GM19463 (cell line): ENCODE measurements around the gene RABGAP1.

ENCODE experiments used
- ATAC-seq: cut with Tn5 transposase; IDR thresholded peaks from one replicate; pipeline ENCODE4 v1.9.1; 2021; ENCODE audit warnings: mild to moderate bottlenecking, moderate library complexity; ENCODE audit not compliant: unreplicated experiment

The RABGAP1 gene

DNA sequence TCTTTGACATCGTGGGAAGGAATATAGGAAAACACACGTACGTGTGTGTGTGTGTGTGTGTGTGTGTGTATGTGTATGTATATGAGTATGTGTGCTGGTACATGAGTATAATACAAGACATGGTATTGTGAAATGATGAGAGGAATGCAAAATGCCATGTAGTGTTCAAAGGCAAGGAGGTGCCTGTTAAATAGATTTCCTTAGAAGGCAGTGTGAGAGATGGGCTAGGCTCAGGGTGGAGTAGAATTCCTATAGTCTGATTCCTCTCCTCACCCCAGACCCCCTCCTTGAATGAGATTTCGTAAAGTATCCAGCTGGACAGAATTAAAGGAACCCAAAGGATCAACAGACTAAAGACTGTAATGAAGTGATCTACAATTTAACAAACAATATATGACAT lies 103.8 kb downstream of the RABGAP1 start:
- ATAC-seq: no peak

DNA sequence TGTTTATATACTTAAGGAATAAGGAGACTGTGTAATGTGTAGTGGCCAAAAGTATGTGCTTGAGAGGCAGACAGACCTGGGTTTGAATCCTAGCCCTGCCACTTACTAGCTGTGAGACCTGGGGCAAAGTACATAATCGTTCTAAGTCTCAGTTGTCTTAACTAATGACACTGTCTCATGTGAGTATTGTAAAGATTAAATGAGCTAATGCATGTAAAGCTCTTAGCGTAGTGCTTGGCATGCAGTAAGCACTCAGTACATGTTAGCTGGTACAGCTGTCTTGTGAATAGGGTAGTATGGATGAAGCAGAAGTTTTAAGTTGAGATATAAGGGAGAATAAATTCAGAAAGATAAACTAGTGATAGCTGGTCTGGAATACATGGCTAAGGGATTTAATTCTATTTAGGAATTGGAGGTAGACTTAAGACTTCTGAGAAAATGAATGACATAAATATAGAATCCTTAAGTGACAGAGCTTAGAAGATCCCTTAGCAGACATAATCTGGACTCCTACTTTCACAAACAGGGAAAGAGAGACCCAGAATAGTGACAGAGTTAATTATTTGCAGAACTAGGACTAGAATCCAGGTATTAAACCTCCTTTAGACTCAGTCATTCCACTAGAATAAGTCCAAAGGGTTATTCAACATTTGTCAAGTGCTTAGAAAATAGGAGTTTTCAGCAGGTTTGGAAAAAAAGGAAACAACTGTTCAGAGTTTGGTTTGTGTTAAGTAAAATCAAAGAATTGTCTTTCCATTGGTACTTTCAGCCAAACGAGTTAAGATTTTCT lies 105.8 kb downstream of the RABGAP1 start:
- no peak for ATAC-seq

DNA sequence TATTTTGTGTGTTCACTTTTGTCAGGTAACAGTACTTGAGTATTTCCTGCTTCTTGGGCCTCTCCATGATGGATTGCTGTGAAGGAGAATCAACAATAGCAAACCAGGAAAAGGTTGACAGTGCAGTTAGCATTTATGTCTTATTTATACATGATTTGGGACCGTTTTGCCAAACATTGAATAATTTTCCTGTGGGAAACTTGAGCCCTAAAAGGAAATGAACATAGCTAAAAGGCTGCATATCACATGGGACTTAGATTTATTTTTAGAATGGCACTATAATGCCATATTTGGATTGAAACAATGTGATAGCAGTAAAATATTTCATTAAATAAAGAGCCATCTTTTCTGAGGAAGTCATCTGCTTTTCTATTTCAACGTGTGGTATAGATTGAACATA lies 107.9 kb downstream of the RABGAP1 start:
- ATAC-seq: no peak

DNA sequence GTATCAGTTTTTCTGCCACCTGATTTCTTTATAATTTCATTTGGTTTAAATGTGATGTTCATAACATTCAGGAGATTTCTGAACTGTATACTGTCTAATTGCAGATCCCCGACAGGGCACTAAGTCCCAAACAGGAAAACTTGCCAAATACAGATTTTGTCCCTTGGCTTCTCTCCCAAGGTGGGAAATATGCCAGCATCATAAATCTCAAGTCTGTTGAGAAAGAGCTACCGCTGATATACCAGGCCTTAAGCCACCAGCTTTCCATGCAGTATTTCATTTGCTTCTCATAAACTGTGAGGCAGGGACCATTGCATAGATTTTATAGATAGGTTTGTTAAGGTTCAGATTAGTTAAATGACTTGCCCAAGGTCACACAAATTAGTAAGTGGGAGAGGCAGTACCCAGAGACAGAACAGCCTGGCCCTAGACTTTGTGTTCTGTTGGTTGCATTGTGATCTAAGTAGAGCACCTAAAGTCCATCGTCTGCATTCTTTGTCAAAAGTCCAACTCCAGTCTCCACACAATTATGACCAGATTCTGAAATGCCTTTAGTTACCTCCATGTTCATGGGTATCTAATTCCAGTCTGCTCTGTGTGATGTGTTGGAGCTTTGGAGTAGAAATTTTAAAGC lies 108.9 kb downstream of the RABGAP1 start:
- no peak for ATAC-seq

DNA sequence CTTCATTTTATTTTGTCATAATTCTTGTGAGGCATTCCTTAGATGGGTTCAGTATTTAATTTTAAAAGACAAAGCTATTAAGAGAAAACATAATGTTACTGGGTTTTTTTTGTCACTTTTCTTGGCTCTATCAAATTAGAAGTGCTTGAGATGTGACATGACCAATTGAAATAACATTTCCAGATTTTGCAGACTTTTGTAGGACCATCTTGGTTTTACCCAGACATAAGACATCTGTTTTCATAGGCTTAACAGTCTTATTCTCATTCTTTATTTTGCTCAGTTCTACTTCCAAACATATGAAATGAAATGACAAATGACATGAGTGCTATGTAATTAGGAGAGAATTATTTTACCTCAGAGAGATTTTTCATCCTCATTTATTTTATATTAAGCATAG lies 112.2 kb downstream of the RABGAP1 start:
- ATAC-seq: no peak

DNA sequence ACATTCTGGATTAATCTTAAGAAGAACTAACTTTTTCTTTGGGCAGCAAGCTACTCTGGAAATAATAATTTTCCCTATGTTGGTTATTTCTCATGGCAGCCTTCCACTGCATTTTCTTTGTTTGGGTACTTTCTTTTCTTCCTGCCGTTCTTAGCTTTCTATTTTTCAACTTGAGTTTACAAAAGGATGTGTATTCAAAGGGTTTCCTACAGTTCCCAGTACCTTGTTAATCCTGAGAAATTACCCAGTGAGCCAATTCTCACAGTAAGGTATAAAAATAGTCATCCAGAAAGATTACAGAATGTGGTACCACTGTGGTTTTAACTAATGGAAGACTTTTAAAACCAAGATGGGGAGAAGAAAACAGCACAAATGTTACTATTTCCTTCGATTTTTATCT lies 112.9 kb downstream of the RABGAP1 start:
- no peak for ATAC-seq

DNA sequence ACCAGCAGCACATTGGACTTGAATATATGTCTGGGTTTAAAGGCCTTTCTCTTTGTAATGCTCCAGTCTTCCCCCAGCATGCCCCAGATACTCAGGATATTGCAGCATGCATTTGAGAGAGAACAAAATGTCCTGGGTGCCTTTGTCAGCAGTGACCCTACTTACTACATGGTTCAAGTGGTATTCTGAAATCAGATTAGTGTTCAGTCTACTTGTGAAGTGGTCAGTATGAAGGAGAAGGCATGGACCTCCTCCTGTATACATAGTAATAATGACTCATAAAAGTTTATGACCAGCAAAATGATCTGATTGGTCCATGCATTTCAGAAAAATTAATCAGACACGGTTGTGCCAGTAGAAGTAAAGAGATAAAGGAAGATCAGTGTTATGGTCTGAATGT lies 118.0 kb downstream of the RABGAP1 start:
- no peak for ATAC-seq

DNA sequence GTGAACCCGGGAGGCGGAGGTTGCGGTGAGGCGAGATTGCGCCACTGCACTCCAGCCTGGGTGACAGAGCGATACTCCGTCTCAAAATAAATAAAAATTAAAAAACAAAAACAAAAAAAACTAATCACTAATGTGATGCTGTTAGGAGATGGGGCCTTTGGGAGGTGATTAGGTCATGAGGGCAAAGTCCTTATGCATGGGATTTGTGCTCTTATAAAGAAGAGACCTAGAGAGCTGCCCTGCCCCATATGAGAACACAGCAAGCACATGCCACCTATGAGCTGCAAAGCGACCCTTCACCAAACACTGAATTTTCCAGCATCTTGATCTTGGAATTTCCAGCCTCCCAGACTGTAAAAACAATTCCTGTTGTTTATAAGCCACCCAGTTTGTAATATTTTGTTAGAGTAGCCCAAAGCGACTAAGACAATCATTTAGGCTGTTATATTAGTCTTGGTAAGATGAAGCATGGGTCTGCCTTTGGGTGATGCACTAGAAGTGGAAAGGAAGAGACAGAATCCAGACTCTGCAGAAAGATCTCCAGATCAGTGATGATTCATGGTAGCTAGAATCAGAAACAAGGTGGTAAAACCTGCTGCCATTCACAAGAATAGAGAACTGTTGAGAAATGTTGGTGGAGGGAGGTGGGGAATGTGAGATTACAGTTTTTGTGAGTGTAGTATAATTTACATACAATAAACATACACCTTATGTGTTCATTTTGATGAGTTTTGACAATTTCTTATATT lies 118.8 kb downstream of the RABGAP1 start:
- no peak for ATAC-seq

DNA sequence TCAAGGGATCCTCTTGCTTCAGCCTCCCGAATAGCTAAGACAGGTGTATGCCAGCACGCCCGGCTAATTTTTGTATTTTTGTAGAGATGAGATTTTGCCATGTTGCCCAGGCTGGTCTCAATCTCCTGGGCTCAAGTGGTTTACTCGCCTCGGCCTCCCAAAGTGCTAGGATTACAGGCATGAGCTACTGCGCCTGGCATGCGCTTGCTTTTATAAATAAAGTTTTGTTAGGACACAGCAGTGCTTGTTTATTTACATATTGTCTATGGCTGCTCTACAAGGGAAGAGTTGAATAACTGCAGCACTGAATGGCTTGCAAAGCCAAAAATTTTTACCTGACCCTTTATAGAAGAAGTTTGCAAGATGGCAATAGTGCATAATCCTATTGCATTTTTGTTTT lies 120.4 kb downstream of the RABGAP1 start:
- ATAC-seq: no peak

DNA sequence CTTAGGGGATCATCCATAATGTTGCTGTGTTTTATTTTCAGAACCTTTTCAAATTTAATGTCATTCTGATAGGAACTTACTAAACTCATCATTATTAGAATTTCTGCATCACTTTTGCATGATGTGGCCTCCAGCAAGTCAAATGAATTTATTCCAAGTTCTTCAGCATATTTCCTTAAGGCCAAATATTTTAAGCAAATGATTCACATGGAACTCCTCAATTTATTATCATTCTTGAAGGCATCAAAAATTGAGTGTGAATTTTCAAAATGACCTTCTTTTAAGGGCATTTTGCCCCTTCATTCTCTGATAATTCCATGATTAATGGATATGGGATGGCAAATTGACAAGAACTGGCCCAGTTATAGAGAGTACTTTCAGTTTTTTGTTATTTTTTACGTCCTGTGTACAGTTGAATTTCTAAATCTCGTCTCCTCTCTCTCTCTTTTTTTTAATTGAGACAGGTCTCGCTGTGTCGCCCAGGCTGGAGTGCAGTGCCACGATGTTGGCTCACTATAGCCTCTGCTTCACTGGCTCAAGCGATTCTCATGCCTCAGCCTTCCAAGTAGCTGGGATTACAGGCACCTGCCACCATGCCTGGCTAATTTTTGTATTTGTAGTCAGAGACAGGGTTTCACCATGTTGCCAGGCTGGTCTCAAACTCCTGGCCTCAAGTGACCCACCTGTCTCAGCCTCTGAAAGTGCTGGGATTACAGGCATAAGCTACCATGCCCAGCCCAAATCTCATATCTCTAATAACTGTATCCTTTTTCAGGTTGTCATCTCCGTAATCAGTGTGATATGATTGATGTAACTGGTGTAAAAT lies 121.7 kb downstream of the RABGAP1 start:
- no peak for ATAC-seq

DNA sequence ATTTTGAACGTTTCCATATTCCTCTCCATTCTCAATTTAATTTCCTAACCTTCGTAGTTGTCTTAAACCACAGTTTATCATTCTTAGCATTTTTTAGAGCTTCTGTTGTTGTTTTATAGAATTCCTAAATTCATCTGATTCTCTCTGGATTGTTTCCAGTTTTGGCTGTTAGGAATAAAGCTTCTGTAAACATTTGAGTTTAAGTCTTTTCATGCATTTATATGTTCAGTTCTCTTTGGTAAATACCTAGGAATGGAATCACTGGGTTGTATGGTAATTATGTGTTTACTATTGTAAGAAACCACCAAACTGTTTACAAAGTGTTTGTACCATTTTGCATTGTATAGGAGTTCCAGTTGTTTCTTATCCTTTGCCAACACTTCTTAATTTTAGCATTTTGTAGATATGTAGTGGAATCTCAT lies 122.4 kb downstream of the RABGAP1 start:
- no peak for ATAC-seq

DNA sequence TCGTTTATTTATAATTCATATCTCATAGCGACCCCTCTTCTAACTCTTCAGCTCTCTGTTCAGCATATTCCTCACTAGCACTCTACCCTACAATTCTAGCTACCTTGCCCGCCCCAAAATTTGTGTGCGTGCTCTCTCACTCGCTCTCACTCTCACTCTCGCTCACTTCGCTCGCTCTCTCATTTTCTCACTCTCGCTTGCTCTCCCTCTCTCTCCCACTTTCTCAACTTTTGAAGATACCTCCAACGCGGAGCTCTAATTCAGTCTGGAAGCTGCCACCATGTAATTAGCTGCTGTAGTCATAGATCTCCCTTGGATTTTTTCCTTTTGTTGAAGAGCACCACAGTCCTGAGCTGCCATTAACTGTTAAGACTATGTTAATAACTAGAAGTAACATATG lies 123.1 kb downstream of the RABGAP1 start:
- ATAC-seq: no peak

DNA sequence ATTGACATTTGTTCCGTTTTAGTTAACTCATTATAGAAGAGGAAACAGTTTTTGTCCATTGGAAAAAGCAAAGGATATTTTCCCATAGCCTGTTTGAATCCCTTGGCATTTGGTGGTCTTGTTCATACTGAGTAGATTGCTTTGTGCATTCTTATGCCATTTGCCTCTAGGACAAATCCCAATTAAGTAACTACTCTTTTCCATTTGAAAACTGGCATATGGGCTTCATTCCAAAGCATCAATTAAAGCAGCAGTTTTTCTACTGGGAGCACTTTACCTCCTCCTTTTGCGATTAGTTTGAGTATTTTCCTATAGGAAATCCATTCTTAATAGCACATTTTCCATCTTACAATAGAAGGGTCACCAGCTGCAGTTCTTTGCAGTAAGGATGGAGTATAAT lies 123.9 kb downstream of the RABGAP1 start:
- no peak for ATAC-seq

DNA sequence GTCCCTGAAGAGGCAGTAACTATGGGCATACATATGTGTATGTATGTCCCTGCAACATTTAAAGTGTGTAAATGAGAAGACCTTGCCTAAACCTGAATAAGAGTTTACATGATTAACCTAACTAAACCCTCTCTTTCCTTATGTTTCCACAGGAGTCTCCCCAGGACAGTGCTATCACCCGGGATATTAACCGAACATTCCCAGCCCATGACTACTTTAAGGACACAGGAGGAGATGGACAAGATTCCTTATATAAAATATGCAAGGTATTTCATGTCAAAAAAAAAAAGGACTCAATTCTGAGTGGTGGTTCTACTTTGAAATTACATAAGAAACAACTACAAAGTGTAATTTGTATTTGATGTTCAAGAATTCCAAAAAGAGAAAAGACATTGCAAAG lies 124.4 kb downstream of the RABGAP1 start:
- no peak for ATAC-seq

DNA sequence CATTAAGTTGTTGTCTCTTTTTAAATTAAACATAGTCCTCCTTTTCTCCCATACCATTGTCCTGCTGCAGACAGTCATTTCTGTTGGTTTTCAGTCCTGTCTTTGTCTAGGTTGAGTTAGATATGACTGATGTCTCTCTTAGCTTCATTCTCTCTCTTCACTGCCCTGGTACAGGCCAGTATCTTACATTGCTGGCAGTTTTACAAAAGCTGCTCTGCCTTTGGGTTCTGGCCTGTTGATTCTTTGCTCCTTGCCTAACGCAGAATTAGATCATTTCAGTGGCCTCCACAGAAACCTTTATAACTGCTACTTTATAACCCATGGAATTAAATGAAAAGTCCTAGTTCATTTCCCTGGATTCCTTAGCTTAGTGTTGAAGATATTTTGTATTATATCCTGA lies 126.3 kb downstream of the RABGAP1 start:
- ATAC-seq: no peak

DNA sequence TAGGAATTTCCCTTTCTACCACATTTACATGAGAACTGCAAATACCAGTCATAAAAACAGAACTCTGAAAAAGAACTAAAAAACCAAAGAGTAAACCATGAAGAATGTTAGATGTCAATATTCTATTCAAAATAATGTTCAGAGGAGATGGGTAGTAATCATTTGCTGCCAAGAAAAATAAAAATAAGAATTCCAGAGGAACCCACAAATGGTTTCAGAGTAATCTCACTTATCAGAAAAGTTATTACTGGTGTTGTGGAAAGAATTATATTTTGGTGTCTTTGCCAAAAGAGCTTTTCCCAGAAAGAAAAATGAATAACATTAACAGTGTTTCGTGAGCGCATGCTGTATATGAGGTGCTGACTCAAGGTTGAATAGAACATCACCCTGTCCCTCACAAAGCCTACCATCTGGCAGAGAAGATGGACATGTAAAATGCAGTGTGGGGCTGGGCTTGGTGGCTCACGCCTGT lies 128.2 kb downstream of the RABGAP1 start:
- no peak for ATAC-seq

DNA sequence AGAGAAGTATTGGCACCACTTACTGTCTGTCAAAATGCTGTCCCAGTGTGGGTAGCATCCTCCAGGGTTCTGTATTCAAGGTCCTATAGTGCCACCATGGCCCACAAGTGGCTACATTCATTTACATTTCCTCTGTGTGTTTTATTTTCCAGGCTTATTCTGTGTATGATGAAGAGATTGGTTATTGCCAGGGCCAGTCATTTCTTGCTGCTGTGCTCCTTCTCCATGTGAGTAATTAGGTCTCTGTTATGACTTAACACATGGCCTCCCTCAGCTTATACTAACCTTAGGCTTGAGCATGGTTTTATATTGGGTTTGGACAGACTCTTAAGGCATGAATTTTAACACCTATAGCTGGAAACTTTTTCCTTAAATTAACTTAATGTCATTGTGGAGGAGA lies 129.4 kb downstream of the RABGAP1 start:
- ATAC-seq: no peak

DNA sequence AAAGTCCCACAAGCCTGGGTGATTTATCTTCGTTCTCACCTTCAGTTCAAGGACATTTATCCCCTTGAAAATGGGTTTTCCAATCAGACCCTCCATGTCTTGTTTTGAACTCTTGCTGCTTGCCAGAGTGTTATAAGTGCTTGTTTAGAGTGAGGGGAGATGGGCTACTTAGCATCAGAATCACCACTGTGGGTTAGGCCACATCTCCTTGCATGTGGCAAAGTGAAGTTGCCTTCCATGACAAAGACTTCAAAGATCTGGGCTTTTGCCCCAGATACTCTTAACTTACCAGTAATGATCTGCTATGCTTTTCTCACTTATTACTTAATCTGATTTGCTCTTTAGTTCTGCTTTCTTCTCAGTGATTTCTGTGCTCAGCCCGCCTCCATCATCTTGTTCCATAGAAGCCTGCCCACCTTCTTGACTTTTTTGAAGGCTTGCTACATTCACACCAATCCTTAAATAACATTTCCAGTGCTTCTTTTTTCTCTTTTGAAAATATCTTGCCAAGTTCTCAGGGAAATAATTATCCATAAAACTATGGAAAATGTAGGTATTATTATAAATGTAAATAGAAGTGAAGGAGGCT lies 131.7 kb downstream of the RABGAP1 start:
- no peak for ATAC-seq

DNA sequence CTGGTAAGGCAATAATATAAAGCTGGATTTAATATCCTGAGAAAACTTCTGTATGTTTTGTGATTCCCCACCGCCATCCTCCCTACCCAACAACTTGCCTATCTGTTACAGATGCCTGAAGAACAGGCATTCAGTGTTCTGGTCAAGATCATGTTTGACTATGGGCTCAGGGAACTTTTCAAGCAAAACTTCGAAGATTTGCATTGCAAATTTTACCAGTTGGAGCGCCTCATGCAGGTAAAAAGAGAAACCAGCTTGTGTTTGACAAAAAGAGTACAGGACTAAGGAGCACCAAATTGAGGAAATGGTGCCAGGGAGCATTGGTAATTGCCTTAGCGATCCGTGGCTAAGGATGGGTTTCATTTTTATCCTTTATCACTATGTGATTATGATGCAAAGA lies 132.6 kb downstream of the RABGAP1 start:
- ATAC-seq: no peak

DNA sequence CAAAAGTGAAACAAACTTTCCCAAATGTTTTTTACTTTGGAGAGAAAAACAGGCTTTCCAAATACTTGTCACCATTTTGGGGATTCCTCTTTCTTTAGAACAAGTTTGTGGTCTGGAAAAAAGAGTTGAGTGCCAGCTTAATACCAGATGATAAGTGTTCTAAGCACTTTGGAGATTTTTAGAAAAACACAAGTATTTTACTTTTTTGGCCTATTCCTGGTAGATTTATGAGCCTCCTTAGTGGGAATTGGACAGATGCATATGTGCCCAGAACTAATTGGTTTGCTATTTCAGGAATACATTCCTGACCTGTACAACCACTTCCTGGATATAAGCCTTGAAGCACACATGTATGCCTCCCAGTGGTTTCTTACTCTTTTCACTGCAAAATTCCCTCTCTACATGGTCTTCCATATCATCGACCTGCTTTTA lies 133.2 kb downstream of the RABGAP1 start:
- no peak for ATAC-seq

DNA sequence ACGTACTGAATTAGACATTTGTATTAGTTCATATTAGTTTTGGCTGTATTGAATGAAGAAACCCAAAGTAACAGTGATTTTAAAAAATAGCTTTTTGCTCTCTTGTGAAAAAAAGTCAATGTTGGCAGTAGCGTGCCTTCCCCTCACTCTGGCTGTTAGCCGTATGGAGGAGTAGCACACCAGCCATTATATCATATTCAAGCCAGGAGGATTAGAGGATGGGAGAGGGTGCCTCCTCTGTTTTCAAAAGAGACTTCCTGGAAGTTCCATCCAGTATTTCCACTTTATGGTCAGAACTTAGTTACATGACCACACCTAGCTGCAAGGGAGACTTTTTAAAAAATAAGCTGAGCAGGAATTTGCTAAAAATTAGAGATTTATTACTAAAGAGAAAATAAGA lies 133.8 kb downstream of the RABGAP1 start:
- no peak for ATAC-seq
